ENCODE data around the gene USP3. TPM values are rescaled to one million over a fixed set of nuclear protein-coding genes. Genes with fewer than 3 reads are reported as not detected.
A peak's percentile ranks its signal among the peaks of the same experiment; 100 is the strongest.

The USP3 gene
- total RNA-seq, 1 experiment from 2014 or later = 70.2 TPM

DNA sequence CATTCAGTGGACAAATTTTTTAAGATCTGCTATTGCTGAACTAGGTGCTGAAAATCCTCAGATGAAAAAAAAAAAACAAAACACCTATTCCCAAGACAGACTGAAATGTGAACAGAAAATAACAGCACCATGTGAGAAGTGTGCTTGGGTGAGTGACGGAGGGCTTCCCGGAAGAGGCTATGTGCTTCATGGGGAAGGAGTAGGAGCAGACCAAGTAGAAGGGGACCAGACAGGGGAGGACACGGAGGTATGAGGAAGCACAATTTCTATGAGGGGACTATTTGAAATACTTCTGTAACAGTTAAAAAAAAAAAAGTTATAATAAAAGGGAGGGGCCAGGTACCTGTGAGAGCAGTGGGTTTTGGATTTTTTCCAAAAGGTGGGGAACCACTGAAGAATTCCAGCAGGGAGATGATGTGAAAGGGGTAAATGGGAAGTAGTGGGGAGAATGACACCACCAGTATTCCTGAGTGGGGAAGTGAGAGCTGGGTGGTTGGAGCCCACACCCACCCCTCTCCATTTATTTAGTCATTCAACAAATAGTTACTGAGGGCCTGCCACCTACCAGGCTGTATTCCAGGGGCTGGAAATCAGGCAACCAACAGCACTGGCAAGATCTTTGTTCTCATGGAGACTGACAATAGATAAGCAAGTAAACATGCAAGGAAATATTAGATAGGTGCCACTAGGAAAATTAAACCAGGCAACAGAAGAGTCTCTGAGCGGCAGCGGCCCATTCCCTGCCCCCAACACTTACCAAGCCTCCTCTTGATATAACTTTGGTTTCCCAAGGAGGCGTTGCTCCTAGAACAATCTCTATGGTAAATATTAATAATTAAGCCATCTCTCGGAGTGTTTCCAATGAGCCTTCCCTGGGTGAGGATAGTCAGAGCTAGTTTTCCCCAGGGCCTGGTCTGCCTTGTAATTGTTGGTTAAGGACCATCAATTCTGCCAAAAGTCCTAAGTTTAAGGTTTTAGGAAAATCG, 3.8 kb upstream of the USP3 start:
- Mint-ChIP-seq H3K27ac (ENCODE audit: low read depth, unreplicated experiment) (no peak overlapping the region), H3K36me3 (ENCODE audit: insufficient read depth, unreplicated experiment) (peaks cover 7% of the 10 kb centered on the region), H3K9me3 (ENCODE audit: unreplicated experiment) (no peaks in the 10 kb centered on the region), H3K4me1 (ENCODE audit: insufficient read depth, unreplicated experiment) (peaks cover 25% of the 10 kb centered on the region), H3K4me3 (ENCODE audit: unreplicated experiment) (peak overlapping the region; percentile 87), H3K27me3 (ENCODE audit: insufficient read depth, unreplicated experiment) (no peaks in the 10 kb centered on the region)
- POLR2A ChIA-PET = interaction anchor here (0.6 to 8.7 kb wide), 16 partner anchors 8 to 758 kb away, joined by 3 to 366 read pairs (median 6); partner anchors contain the start of genes CIAO2A and FBXL22
- DNase-seq (ENCODE audit: unreplicated experiment) = no peak
- no TSS peak for BruUV-seq (replicated peaks)
- CTCF ChIA-PET = interaction anchor here (0.8 to 1.9 kb wide), 5 partner anchors 34 to 99 kb away, joined by 3 to 9 read pairs (median 3); no protein-coding TSS in a partner anchor
- intact Hi-C loops (cut with micrococcal nuclease) = loop anchor here (10.0 kb wide), 1 partner anchor 96 kb away; no protein-coding TSS in a partner anchor
- TF ChIP-seq, protein P1, sequence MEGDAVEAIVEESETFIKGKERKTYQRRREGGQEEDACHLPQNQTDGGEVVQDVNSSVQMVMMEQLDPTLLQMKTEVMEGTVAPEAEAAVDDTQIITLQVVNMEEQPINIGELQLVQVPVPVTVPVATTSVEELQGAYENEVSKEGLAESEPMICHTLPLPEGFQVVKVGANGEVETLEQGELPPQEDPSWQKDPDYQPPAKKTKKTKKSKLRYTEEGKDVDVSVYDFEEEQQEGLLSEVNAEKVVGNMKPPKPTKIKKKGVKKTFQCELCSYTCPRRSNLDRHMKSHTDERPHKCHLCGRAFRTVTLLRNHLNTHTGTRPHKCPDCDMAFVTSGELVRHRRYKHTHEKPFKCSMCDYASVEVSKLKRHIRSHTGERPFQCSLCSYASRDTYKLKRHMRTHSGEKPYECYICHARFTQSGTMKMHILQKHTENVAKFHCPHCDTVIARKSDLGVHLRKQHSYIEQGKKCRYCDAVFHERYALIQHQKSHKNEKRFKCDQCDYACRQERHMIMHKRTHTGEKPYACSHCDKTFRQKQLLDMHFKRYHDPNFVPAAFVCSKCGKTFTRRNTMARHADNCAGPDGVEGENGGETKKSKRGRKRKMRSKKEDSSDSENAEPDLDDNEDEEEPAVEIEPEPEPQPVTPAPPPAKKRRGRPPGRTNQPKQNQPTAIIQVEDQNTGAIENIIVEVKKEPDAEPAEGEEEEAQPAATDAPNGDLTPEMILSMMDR (IDR thresholded peaks at IDR 0.05; ENCODE audit: unreplicated experiment) = no peak

DNA sequence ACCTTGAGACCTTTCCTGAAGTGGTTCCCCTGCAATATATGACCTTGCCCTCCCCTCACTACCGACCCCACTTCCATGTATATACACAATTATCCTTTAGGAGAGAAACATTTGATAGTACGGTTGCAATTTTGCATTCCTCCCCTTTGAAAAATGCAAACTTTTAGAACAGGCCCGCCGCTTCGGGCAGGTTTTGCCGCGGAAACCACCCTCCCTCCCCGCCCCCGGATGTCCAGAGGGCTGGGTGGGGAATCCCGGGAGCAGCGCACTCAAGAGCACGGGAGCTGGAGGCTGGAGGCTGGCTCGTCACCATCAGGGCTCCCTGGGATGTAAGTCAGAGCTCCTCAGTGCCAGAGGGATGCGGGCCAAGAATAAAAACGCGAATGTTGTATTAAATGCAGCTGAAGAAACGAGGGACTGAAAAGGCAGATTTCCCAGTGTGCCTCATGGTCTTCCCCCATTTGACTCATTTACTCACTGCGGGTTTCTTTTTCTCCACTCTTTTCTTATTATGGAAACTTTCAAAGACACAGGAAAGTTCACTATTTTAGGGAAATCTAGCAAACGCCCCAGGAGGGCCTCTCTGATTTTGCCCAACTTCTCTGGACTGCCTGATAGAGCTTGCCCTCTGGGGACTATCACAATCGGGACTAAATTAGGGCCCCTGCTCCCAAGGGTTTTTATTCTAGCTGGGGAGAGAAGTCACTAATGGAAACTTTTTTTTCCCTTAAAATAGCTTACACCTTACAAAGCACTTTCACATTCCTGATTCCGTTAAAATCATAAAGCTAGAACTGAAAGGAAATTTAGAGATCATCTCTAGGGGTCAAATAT, 2.9 kb upstream of the USP3 start:
- no peaks in the 10 kb centered on the region for H3K27me3 Mint-ChIP-seq (ENCODE audit: insufficient read depth, unreplicated experiment)
- peak overlapping the region; percentile 29 for H3K27ac Mint-ChIP-seq (ENCODE audit: low read depth, unreplicated experiment)
- H3K4me3 Mint-ChIP-seq (ENCODE audit: unreplicated experiment) = peak overlapping the region; percentile 87
- no peaks in the 10 kb centered on the region for H3K9me3 Mint-ChIP-seq (ENCODE audit: unreplicated experiment)
- no TSS peak for BruUV-seq (replicated peaks)
- intact Hi-C loops (cut with micrococcal nuclease) = loop anchor here (10.0 kb wide), 1 partner anchor 97 kb away; no protein-coding TSS in a partner anchor
- peak; percentile 85 for DNase-seq (ENCODE audit: unreplicated experiment)
- peaks cover 28% of the 10 kb centered on the region for H3K4me1 Mint-ChIP-seq (ENCODE audit: insufficient read depth, unreplicated experiment)
- TF ChIP-seq, protein P1 (IDR thresholded peaks at IDR 0.05; ENCODE audit: unreplicated experiment) = no peak
- ChIA-PET POLR2A (interaction anchor here (0.6 to 8.7 kb wide), 16 partner anchors 9 to 759 kb away, joined by 3 to 366 read pairs (median 8); partner anchors contain the start of genes CIAO2A and FBXL22), CTCF (interaction anchor here (0.6 to 1.9 kb wide), 7 partner anchors 16 to 1558 kb away, joined by 3 to 9 read pairs (median 3); no protein-coding TSS in a partner anchor)
- peaks cover 14% of the 10 kb centered on the region for H3K36me3 Mint-ChIP-seq (ENCODE audit: insufficient read depth, unreplicated experiment)

DNA sequence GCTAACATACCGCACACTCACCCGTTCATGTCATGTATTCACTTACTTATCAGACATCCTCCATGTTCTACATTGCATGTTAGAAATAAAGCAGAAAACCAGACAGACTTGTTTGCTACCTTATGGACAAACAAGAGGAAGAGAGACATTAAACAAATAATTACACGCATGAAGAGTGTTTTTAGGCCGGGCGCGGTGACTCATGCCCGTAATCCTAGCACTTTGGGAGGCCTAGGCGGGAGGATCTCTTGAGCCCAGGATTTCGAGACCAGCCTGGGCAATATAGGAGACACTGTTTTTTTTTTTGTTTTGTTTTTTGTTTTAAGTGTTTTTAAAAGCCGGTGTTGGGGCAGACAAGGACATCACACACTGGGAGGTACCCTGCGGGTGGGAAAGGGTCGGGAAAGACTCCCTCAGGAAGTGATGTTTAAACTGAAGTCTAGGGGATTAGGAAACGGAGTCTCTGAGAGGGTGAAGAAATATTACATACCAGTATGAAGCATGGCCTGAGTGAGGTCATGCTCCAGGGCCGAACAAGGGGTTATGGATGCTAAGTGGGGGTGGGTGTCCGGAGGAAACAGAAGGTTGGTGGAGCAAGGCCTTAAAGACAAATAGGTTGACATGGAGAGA, 2.1 kb upstream of the USP3 start:
- H3K4me3 Mint-ChIP-seq (ENCODE audit: unreplicated experiment) = peak overlapping the region; percentile 87

More for the DNA sequence above, 2.1 kb upstream of the USP3 start:
- Mint-ChIP-seq H3K27ac (ENCODE audit: low read depth, unreplicated experiment) (peak overlapping the region; percentile 97), H3K36me3 (ENCODE audit: insufficient read depth, unreplicated experiment) (peaks cover 14% of the 10 kb centered on the region), H3K4me1 (ENCODE audit: insufficient read depth, unreplicated experiment) (peaks cover 29% of the 10 kb centered on the region), H3K27me3 (ENCODE audit: insufficient read depth, unreplicated experiment) (no peaks in the 10 kb centered on the region), H3K9me3 (ENCODE audit: unreplicated experiment) (no peaks in the 10 kb centered on the region)
- TF ChIP-seq, protein P1 (IDR thresholded peaks at IDR 0.05; ENCODE audit: unreplicated experiment) = no peak
- ChIA-PET POLR2A (interaction anchor here (0.7 to 8.7 kb wide), 14 partner anchors 8 to 846 kb away, joined by 3 to 366 read pairs (median 24); partner anchors contain the start of gene FBXL22), CTCF (interaction anchor here (0.6 to 1.9 kb wide), 5 partner anchors 11 to 1558 kb away, joined by 3 to 9 read pairs (median 4); no protein-coding TSS in a partner anchor)
- DNase-seq (ENCODE audit: unreplicated experiment) = no peak
- no TSS peak for BruUV-seq (replicated peaks)
- intact Hi-C loops (cut with micrococcal nuclease) = loop anchor here (10.0 kb wide), 1 partner anchor 97 kb away; no protein-coding TSS in a partner anchor

All from MCF 10A (cell line).